Transverse colon (tissue), 4 donors: Measurements from ENCODE around the gene ARHGEF11.

ENCODE experiments used
- POLR2AphosphoS5 ChIP-seq, 3 donors: sonication (generic); formaldehyde crosslinking; IDR thresholded peaks; one replicate each; pipeline ENCODE4 v1.6.1; 2016; ENCODE audit warnings: antibody characterized with exemption in 3 of 3
- TF ChIP-seq, protein P1 (sequence below), 5 experiments: fragments of 200-600 bp in 3 of 5; fragments of 450-650 bp in 2 of 5; sonication (generic) in 3 of 5; IDR thresholded peaks; 1 replicate in 2 of 5; 2 replicates in 3 of 5; pipeline ENCODE4 v1.5.1; 2016 to 2017; ENCODE audit warnings: antibody characterized with exemption in 5 of 5, inconsistent platforms in 3 of 5, mild to moderate bottlenecking in 2 of 5, moderate library complexity in 1 of 5

GRCh38 chr1:156944848-156945247, 100.7 kb downstream of the ARHGEF11 start:
- TF ChIP-seq, protein P1, sequence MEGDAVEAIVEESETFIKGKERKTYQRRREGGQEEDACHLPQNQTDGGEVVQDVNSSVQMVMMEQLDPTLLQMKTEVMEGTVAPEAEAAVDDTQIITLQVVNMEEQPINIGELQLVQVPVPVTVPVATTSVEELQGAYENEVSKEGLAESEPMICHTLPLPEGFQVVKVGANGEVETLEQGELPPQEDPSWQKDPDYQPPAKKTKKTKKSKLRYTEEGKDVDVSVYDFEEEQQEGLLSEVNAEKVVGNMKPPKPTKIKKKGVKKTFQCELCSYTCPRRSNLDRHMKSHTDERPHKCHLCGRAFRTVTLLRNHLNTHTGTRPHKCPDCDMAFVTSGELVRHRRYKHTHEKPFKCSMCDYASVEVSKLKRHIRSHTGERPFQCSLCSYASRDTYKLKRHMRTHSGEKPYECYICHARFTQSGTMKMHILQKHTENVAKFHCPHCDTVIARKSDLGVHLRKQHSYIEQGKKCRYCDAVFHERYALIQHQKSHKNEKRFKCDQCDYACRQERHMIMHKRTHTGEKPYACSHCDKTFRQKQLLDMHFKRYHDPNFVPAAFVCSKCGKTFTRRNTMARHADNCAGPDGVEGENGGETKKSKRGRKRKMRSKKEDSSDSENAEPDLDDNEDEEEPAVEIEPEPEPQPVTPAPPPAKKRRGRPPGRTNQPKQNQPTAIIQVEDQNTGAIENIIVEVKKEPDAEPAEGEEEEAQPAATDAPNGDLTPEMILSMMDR (IDR thresholded peaks at IDR 0.05), result no peak
- TF ChIP-seq POLR2AphosphoS5 (IDR thresholded peaks at IDR 0.05), result no peak
